K562 (cell line): Measurements from ENCODE around the gene ALX3. TPM values are rescaled to one million over a fixed set of nuclear protein-coding genes. Genes with fewer than 3 reads are reported as not detected.

Experiments used
- ATAC-seq: fragments of 200-7000 bp; cut with Tn5 transposase; 3 replicates; pipeline ENCODE4 v1.9.1; 2020; ENCODE audit warnings: moderate library complexity
- BruUV-seq: library from RNA; stranded (reverse); fragments of 400-500 nt; replicated peaks from 2 replicates; lab custom pipeline; 2021; lab: Mats Ljungman, UMichigan
- CTCF ChIA-PET: fragments of 300-600 bp; formaldehyde crosslinking; extraction: SDS; loops from one replicate; lab custom pipeline; 2021; ENCODE audit warnings: low intra/inter-chr PET ratio; lab: Yijun Ruan, JAX
- POLR2A ChIA-PET: fragments of 300-600, 350-650 bp; sonication (Branson Sonifier 250); formaldehyde crosslinking; extraction: SDS; loops from one replicate; lab custom pipeline; 2021; ENCODE audit warnings: antibody characterized with exemption, inconsistent platforms; lab: Yijun Ruan, JAX
- DNase-seq, 4 experiments: peaks; one replicate each; pipeline versions ENCODE4 v3.0.0 to v3.0.0-alpha.2; 2011 to 2018; ENCODE audit warnings: low spot score in 3 of 4, mixed read lengths in 3 of 4; ENCODE audit errors: extremely low read depth in 1 of 4
- FAIRE-seq: peaks from 2 replicates; lab custom pipeline; 2011; peaks lifted over from hg19 to GRCh38; lab: Jason Lieb, UNC
- H2AFZ ChIP-seq: 2 replicates; pipeline ENCODE4 v1.6.0; 2011; ENCODE audit warnings: low read depth, low read length, control low read depth, inconsistent platforms
- H3K27ac ChIP-seq: fragments of 200-600 bp; 3 replicates; pipeline ENCODE4 v1.8.0; 2011; ENCODE audit warnings: low read depth, mild to moderate bottlenecking, control low read depth, inconsistent platforms, low read length, moderate library complexity, mixed read lengths; ENCODE audit errors: extremely low read depth
- H3K27me3 ChIP-seq, 2 experiments: fragments of 300-600 bp in 1 of 2; 2 replicates in 1 of 2; 3 replicates in 1 of 2; pipeline versions ENCODE4 v1.6.0 to v1.8.0; 2011; ENCODE audit warnings: inconsistent platforms in 2 of 2, low read length in 2 of 2, mild to moderate bottlenecking in 1 of 2, mixed read lengths in 1 of 2, moderate library complexity in 1 of 2; ENCODE audit not compliant: control insufficient read depth in 2 of 2, insufficient read depth in 2 of 2
- H3K36me3 ChIP-seq: fragments of 300-600 bp; 3 replicates; pipeline ENCODE4 v1.8.0; 2011; ENCODE audit warnings: mild to moderate bottlenecking, low read length, inconsistent platforms; ENCODE audit not compliant: control insufficient read depth, insufficient read depth
- H3K4me1 ChIP-seq, 2 experiments: fragments of 200-600 bp in 1 of 2; replicated peaks in 1 of 2; 2 replicates in 1 of 2; 3 replicates in 1 of 2; pipeline versions ENCODE4 v1.5.1 to v1.8.0; 2011; ENCODE audit warnings: inconsistent platforms in 2 of 2, low read length in 2 of 2, mild to moderate bottlenecking in 1 of 2, mixed read lengths in 1 of 2, moderate library complexity in 1 of 2; ENCODE audit not compliant: control insufficient read depth in 2 of 2, insufficient read depth in 2 of 2
- H3K4me2 ChIP-seq: 2 replicates; pipeline ENCODE4 v1.6.1; 2011; ENCODE audit warnings: low read length, control low read depth, inconsistent platforms, mixed read lengths; ENCODE audit not compliant: insufficient read depth
- H3K4me3 ChIP-seq: fragments of 200-600 bp; sonication (generic), shearing (Covaris generic); 2 replicates; pipeline ENCODE4 v1.5.1; 2016; ENCODE audit warnings: control low read depth, inconsistent platforms
- H3K79me2 ChIP-seq: fragments of 200-600 bp; 3 replicates; pipeline ENCODE4 v1.8.0; 2011; ENCODE audit warnings: low read length, inconsistent platforms; ENCODE audit not compliant: control insufficient read depth, insufficient read depth
- H3K9ac ChIP-seq, 2 experiments: 2 replicates each; pipeline versions ENCODE4 v1.6.0 to v1.6.1; 2011; ENCODE audit warnings: low read depth in 2 of 2, low read length in 2 of 2, control low read depth in 1 of 2, inconsistent platforms in 1 of 2, mild to moderate bottlenecking in 1 of 2, mixed read lengths in 1 of 2; ENCODE audit not compliant: insufficient read depth in 1 of 2
- H3K9me1 ChIP-seq: one replicate; pipeline ENCODE4 v1.6.0; 2011; ENCODE audit warnings: inconsistent platforms, mild to moderate bottlenecking, low read length, moderate library complexity; ENCODE audit not compliant: control insufficient read depth, insufficient read depth
- H3K9me3 ChIP-seq: replicated peaks from 2 replicates; pipeline ENCODE4 v1.5.1; 2011; ENCODE audit warnings: low read depth, low read length, inconsistent platforms; ENCODE audit not compliant: control insufficient read depth, insufficient read depth
- H4K20me1 ChIP-seq: replicated peaks from 2 replicates; pipeline ENCODE4 v1.6.1; 2011; ENCODE audit warnings: low read length, inconsistent platforms, mixed read lengths; ENCODE audit not compliant: control insufficient read depth, insufficient read depth
- BRF1 ChIP-seq: IDR thresholded peaks from 3 replicates; pipeline ENCODE4 v1.6.1; 2011; ENCODE audit warnings: borderline replicate concordance, mild to moderate bottlenecking; ENCODE audit not compliant: insufficient read length; ENCODE audit errors: extremely low read depth
- CBFA2T2 ChIP-seq: fragments of 450-650 bp; conservative IDR thresholded peaks from 2 replicates; pipeline ENCODE4 v1.6.1; 2017; ENCODE audit warnings: mild to moderate bottlenecking
- CREB5 ChIP-seq: fragments of 250-450 bp; sonication (Bioruptor Pico); IDR thresholded peaks from 2 replicates; pipeline ENCODE4 v1.5.0; 2020; ENCODE audit warnings: mild to moderate bottlenecking
- FOXA1 ChIP-seq: fragments of 450-650 bp; IDR thresholded peaks from 2 replicates; pipeline ENCODE4 v1.6.1; 2016; ENCODE audit warnings: mild to moderate bottlenecking, borderline replicate concordance
- GATAD2A ChIP-seq: fragments of 450-650 bp; IDR thresholded peaks from 2 replicates; pipeline ENCODE4 v1.6.1; 2017
- MAZ ChIP-seq, 2 experiments: fragments of 450-650 bp in 1 of 2; sonication (generic) in 1 of 2; formaldehyde crosslinking; IDR thresholded peaks in 1 of 2; conservative IDR thresholded peaks in 1 of 2; 2 replicates each; pipeline versions ENCODE4 v1.4.0 to v1.5.0; 2020; ENCODE audit warnings: mild to moderate bottlenecking in 1 of 2, missing genetic modification reagents in 1 of 2
- MCM7 ChIP-seq, 2 experiments: fragments of 450-650 bp; IDR thresholded peaks; 2 replicates each; pipeline ENCODE4 v1.6.1; 2016 to 2018
- NEUROD1 ChIP-seq: fragments of 150-350 bp; IDR thresholded peaks from 2 replicates; pipeline ENCODE4 v1.6.1; 2014; ENCODE audit warnings: borderline replicate concordance, low read length, low read depth; ENCODE audit not compliant: partially characterized antibody
- NR1H2 ChIP-seq: sonication (generic); formaldehyde crosslinking; IDR thresholded peaks from 2 replicates; pipeline ENCODE4 v1.4.0; 2020; ENCODE audit warnings: mild to moderate bottlenecking, missing genetic modification reagents
- PURB ChIP-seq: sonication (generic); formaldehyde crosslinking; IDR thresholded peaks from 2 replicates; pipeline ENCODE4 v1.9.0; 2021; ENCODE audit warnings: low read depth, mild to moderate bottlenecking, missing genetic modification reagents
- SRF ChIP-seq, 2 experiments: fragments of 250-450, 450-650 bp in 1 of 2; sonication (Bioruptor Pico) in 1 of 2; sonication (generic) in 1 of 2; formaldehyde crosslinking; IDR thresholded peaks; 2 replicates each; pipeline versions ENCODE4 v1.5.0 to v1.5.1; 2020 to 2022; ENCODE audit warnings: mild to moderate bottlenecking in 1 of 2, missing genetic modification reagents in 1 of 2
- ZNF354B ChIP-seq: fragments of 250-450 bp; sonication (Bioruptor Pico); IDR thresholded peaks from 2 replicates; pipeline ENCODE4 v1.4.0; 2020
- ZNF444 ChIP-seq: fragments of 250-450 bp; sonication (Bioruptor Pico); IDR thresholded peaks from 2 replicates; pipeline ENCODE4 v1.4.0; 2020; ENCODE audit warnings: mild to moderate bottlenecking, moderate library complexity
- ZSCAN32 ChIP-seq: fragments of 450-650 bp; formaldehyde crosslinking; IDR thresholded peaks from 2 replicates; pipeline ENCODE4 v1.4.0; 2020; ENCODE audit warnings: mild to moderate bottlenecking, moderate library complexity
- WGBS: fragments of 100-300 bp; shearing (Covaris generic); methylation state at CpG from one replicate; pipeline ENCODE4 v1.1.6; 2016; ENCODE audit warnings: low coverage, mixed read lengths; ENCODE audit not compliant: insufficient coverage; ENCODE audit errors: missing lambda C conversion rate; 5-methylcytosine and 5-hydroxymethylcytosine counted together
- in situ Hi-C: fragments of 300-500 bp; cut with MboI; formaldehyde crosslinking; loops from 4 replicates; pipeline ENCODE4 v1.15.0; 2018; ENCODE audit warnings: inconsistent platforms, mixed read lengths
- intact Hi-C: fragments of 100-400 bp; cut with micrococcal nuclease; formaldehyde crosslinking; loops from 2 replicates; pipeline ENCODE4 v1.14.2; 2022
- polyA plus RNA-seq, 8 experiments: library from polyadenylated mRNA; depleted of rRNA in 4 of 8; stranded (reverse) in 5 of 8; unstranded in 3 of 8; fragments of >200 nt; fragmentation: Nextera tagmentation in 2 of 8; fragmentation: Illumina TruSeq in 1 of 8; extraction: Ambion mirVana in 2 of 8; extraction: Trizol in 1 of 8; gene quantifications; 2 replicates each; pipeline versions ENCODE4 v1.2.1 to v1.2.3, GENCODE V29; 2011 to 2014; ENCODE audit warnings: inconsistent platforms in 1 of 8, missing spikeins in 1 of 8
- total RNA-seq, 7 experiments: library from RNA; depleted of rRNA in 6 of 7; stranded (reverse); fragments of >200 nt in 6 of 7; fragmentation: Illumina TruSeq in 2 of 7; extraction: Trizol in 2 of 7; gene quantifications; 2 replicates each; pipeline versions ENCODE4 v1.2.1 to v1.2.3, GENCODE V29; 2011 to 2021; ENCODE audit warnings: low replicate concordance in 1 of 7
- TF ChIP-seq, protein P1 (sequence below): fragments of 200-400 bp; formaldehyde crosslinking; IDR thresholded peaks from 2 replicates; pipeline ENCODE4 v1.6.1; 2017; ENCODE audit warnings: mild to moderate bottlenecking, low read depth, low read length, moderate library complexity
- TF ChIP-seq, protein P2 (sequence below): fragments of 450-650 bp; IDR thresholded peaks from 2 replicates; pipeline ENCODE4 v1.6.1; 2018; ENCODE audit warnings: mild to moderate bottlenecking, low read depth; ENCODE audit not compliant: partially characterized antibody

The ALX3 gene
- total and polyA plus RNA-seq, 9 of the 15 experiments (the other 6 are each of a cell fraction or from before 2014, with no cell fraction given), result not detected

- TF ChIP-seq NEUROD1 (no peak), NR1H2 (no peak)
Measured at GRCh38 chr1:110067479-110067892, 3.0 kb downstream of the ALX3 start (continued).

- BruUV-seq, result no TSS peak
- peaks cover 4 to 8% of the 10 kb centered on the region in 2 experiments; a peak in 1 of 5 replicates for H3K4me1 ChIP-seq
- no peak overlapping the region for H3K4me3 ChIP-seq
- FAIRE-seq, result no peak
- CTCF ChIA-PET, result no interaction called here
- no peak for DNase-seq
- no peaks in the 10 kb centered on the region for H3K9me1 ChIP-seq
- H3K4me2 ChIP-seq, result no peak overlapping the region
- in situ Hi-C loops, result no loop called here
- peak overlapping the region in 1 of 2 experiments; percentile 23; a peak in 1 of 4 replicates for H3K9ac ChIP-seq
- H3K9me3 ChIP-seq, result no peaks in the 10 kb centered on the region
- peaks cover 8% of the 10 kb centered on the region for H4K20me1 ChIP-seq
- H3K79me2 ChIP-seq, result no peaks in the 10 kb centered on the region
- 29% methylated on average over 5 of the region's 5 CpGs for WGBS
- no peak overlapping the region for H2AFZ ChIP-seq
- H3K27ac ChIP-seq, result no peak overlapping the region
- ATAC-seq, result no peak
- POLR2A ChIA-PET, result interaction anchor here (0.5 to 1.7 kb wide), 5 partner anchors 16 to 747 kb away, joined by 3 to 7 read pairs (median 3); no protein-coding TSS in a partner anchor
- no peaks in the 10 kb centered on the region for H3K36me3 ChIP-seq
- intact Hi-C loops, result no loop called here
- H3K27me3 ChIP-seq, result peaks cover 0 to 12% of the 10 kb centered on the region in 2 experiments; a peak in 2 of 5 replicates
- no peak for TF ChIP-seq ZSCAN32 (CRISPR knock-in tag)
- TF ChIP-seq, protein P1, sequence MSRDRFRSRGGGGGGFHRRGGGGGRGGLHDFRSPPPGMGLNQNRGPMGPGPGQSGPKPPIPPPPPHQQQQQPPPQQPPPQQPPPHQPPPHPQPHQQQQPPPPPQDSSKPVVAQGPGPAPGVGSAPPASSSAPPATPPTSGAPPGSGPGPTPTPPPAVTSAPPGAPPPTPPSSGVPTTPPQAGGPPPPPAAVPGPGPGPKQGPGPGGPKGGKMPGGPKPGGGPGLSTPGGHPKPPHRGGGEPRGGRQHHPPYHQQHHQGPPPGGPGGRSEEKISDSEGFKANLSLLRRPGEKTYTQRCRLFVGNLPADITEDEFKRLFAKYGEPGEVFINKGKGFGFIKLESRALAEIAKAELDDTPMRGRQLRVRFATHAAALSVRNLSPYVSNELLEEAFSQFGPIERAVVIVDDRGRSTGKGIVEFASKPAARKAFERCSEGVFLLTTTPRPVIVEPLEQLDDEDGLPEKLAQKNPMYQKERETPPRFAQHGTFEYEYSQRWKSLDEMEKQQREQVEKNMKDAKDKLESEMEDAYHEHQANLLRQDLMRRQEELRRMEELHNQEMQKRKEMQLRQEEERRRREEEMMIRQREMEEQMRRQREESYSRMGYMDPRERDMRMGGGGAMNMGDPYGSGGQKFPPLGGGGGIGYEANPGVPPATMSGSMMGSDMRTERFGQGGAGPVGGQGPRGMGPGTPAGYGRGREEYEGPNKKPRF, result no peak
- TF ChIP-seq CREB5, result no peak
- no peak for TF ChIP-seq PURB (CRISPR knock-in tag)
- no peak for TF ChIP-seq ZNF444
- TF ChIP-seq MAZ (CRISPR knock-in tag; conservative IDR thresholded peaks at IDR 0.05 in 1 of 2, IDR thresholded peaks at IDR 0.05 in 1 of 2), result no peak
- TF ChIP-seq SRF (CRISPR knock-in tag; IDR thresholded peaks at IDR 0.05), result no peak
- no peak for TF ChIP-seq FOXA1
- TF ChIP-seq ZNF354B, result no peak
- TF ChIP-seq CBFA2T2, result no peak
- TF ChIP-seq BRF1, result no peak
- TF ChIP-seq, protein P2, sequence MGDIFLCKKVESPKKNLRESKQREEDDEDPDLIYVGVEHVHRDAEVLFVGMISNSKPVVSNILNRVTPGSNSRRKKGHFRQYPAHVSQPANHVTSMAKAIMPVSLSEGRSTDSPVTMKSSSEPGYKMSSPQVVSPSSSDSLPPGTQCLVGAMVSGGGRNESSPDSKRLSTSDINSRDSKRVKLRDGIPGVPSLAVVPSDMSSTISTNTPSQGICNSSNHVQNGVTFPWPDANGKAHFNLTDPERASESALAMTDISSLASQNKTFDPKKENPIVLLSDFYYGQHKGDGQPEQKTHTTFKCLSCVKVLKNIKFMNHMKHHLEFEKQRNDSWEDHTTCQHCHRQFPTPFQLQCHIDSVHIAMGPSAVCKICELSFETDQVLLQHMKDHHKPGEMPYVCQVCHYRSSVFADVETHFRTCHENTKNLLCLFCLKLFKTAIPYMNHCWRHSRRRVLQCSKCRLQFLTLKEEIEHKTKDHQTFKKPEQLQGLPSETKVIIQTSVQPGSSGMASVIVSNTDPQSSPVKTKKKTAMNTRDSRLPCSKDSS, result no peak
- no peak for TF ChIP-seq GATAD2A
- no peak for TF ChIP-seq MCM7 (IDR thresholded peaks at IDR 0.05)
Measured at GRCh38 chr1:110065841-110066240, 4.6 kb downstream of the ALX3 start.
